ENCODE measurements around the gene ENOSF1.

- TF ChIP-seq CTCF (conservative IDR thresholded peaks at IDR 0.05) (no peak), EZH2 (IDR thresholded peaks at IDR 0.05; ENCODE audit: low read depth) (no peak)
These were observed 683 bp upstream of the ENOSF1 start for GRCh38 chr18:713135-713490.
